Measurements from ENCODE around the gene SOBP.

The SOBP gene

DNA sequence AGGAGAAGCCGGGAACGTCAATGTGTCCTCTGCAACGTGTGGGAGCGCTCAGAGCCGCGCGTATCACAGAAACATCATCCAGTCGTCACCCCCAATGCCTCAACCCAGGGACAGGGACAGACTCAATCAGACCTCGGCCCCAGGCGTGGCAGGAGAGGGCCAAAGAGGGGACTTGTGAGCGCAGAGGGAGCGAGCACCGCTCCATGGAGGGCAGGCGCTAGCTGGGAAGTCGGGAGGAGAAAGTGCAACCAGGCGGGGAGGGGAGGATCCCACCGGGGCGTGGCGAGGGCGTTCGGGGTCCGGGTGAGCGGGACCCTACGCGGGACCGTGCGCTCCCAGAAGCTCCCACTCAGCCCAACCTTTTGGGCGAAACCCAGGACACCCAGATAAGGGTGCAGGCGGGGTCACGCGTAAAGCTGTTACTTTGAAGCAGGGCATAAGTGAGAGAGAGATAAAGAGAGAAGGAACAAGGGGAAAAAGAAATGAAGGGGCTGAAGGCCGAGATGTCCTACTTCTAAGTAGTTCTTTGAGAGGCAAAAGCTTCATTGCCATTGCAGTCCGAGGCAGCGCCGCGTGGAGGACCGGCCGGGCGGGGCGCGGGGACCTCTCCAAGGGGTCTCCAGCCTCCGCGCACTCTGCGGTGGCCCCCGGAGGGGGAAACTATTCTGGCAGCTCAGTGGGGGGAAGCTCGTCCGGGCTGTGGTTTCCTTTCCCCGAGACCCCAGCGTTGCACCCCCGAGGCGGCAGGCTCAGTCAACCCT is 862 bp upstream of the SOBP start:
- no peak for TF ChIP-seq CTCF (conservative IDR thresholded peaks at IDR 0.05; ENCODE audit: low read depth, low read length)
- peak; percentile 15 for DNase-seq (ENCODE audit: low read depth)
- H3K4me3 ChIP-seq (ENCODE audit: low read depth, low read length), result peak overlapping the region; percentile 62

GRCh38 chr6:107490566-107491137 is 735 bp downstream of the SOBP start:
- H3K4me3 ChIP-seq (ENCODE audit: low read depth, low read length), result peak overlapping the region; percentile 62
- no peak for TF ChIP-seq CTCF (conservative IDR thresholded peaks at IDR 0.05; ENCODE audit: low read depth, low read length)
- peak; percentile 2 for DNase-seq (ENCODE audit: low read depth)

GRCh38 chr6:107491138-107491609 is 1.3 kb downstream of the SOBP start:
- no peak for TF ChIP-seq CTCF (conservative IDR thresholded peaks at IDR 0.05; ENCODE audit: low read depth, low read length)
- peak; percentile 47 for DNase-seq (ENCODE audit: low read depth)
- peak overlapping the region; percentile 62 for H3K4me3 ChIP-seq (ENCODE audit: low read depth, low read length)

DNA sequence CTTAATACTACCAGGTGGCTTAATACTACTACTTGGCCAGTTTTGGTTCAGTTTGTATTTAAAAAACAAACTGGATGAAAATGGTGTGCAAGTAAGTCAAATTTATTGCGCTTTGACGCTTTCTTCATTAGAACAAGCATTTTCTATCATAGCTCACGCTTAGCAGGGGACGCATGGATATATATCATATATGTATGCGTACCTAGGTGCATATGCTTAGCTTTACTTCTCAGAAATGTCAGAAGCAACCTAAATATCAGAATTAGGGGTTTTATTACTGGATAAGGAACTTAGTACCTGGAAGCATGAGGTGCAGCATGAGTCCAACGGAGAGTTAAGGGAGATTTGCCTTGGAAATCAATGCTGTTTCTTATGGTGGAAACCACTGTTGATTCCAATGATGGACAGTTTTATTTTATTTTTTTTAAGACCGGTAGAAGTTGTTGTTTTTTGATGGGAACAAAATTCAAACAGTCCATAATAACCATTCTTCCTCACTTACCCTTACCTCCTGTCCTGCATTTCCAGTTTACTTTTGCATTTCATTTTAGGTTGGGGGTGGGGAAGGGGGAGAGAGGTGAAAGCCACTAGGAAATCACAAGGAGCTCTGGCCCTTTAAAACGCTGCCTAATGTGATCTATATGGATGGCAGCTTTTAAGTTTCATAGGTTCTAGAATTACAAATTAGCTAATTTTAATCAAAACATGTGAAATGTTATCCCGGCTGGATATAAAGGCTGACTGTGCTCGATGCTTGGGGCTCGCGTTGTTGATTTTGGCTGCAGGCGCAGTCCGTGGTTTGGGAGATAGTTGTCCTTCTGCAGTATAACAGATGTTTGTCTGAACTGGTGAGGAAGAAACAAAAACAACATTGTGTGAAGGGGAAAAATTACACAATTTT is 2.1 kb downstream of the SOBP start:
- H3K4me3 ChIP-seq (ENCODE audit: low read depth, low read length), result peak overlapping the region; percentile 62
- TF ChIP-seq CTCF (conservative IDR thresholded peaks at IDR 0.05; ENCODE audit: low read depth, low read length), result no peak
- peak; percentile 87 for DNase-seq (ENCODE audit: low read depth)

DNA sequence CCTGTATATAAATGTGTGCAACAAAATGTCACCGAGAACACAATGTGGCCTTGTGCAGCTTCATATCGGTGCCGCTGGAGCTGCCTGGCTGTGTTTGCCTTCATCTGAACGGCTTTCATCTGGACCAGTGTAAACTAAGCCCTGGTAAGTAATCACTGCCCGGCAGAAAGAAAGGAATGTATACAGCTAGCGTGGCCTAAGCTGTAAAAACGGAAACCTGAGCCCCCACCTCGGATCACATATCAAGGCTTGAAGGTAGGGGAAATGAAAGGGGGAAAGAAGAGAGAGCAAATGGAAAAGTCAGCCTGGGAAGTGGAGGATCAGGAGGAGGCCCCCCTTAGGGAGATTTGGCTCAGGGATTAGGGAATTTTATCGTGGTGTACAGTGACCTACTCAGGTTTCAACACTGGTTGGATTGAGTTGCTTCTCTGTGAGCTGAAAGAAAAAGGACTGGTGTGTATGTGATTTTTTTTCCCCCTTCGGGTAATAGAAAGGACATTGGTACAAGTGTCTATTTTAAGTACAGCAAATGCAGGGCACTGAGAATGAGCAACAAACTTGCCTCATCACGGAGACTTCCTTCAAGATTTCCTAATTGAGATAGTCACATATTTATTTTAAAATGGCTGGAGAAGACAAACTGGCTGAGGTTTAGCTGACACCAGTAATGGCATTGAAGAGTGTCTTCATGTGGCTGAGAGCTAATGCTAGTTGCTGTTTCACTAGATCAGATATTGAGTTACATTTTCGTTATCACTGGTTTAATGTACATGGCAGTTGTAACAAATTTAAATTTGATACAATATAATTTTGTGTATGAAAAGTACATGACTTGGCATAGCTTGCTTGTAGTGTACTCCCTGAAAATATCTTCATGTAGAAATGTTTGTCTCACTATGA is 3.5 kb downstream of the SOBP start:
- TF ChIP-seq CTCF (conservative IDR thresholded peaks at IDR 0.05; ENCODE audit: low read depth, low read length), result no peak
- DNase-seq (ENCODE audit: low read depth), result peak; percentile 51
- peak overlapping the region; percentile 37 for H3K4me3 ChIP-seq (ENCODE audit: low read depth, low read length)

DNA sequence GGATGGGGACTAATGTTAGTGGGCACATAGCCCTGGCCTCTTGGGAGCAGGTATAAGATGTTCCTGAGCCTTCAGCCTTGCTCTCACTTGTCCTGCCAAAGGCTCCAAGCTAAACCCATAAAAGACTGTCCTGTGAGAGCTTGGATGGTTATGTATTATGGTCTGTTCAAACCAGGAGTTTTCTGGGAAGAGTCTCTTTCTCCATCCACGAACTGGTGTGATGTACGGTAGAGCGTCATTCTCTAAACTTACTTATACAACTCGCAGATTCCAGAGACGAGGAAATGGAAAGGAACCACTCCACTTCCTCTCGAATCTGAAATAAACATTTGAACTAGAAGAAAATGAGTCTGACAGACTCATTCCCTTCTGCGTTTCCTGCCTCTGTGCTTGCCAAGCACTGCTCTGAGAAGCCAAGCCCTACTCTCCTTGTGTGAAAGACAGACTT is 5.3 kb downstream of the SOBP start:
- peak; percentile 52 for DNase-seq (ENCODE audit: low read depth)
- no peak overlapping the region for H3K4me3 ChIP-seq (ENCODE audit: low read depth, low read length)
- no peak for TF ChIP-seq CTCF (conservative IDR thresholded peaks at IDR 0.05; ENCODE audit: low read depth, low read length)

Measured in choroid plexus epithelial cell (primary cell).